OCI-LY3 (cell line): ENCODE measurements around the gene PRDM1.

Experiments
- H2AFZ ChIP-seq: fragments of 200-600, 300-600 bp; shearing (Covaris generic); 2 replicates; pipeline ENCODE4 v1.6.0; 2014; ENCODE audit warnings: antibody characterized with exemption, low read depth, low read length
- H3K27ac ChIP-seq: fragments of 200-600, 300-600 bp; sonication (generic); 2 replicates; pipeline ENCODE4 v1.5.1; 2014; ENCODE audit warnings: mild to moderate bottlenecking, low read length, moderate library complexity, mixed read lengths
- H3K27me3 ChIP-seq: fragments of 200-600, 300-600 bp; sonication (generic); 2 replicates; pipeline ENCODE4 v1.6.1; 2014; ENCODE audit warnings: low read depth, low read length, mixed read lengths
- H3K36me3 ChIP-seq: fragments of 200-600, 300-600 bp; sonication (generic); replicated peaks from 2 replicates; pipeline ENCODE3; 2014; ENCODE audit warnings: low read depth, low read length, mixed read lengths
- H3K4me1 ChIP-seq: fragments of 300-600, 200-600 bp; sonication (generic); 2 replicates; pipeline ENCODE4 v1.6.1; 2014; ENCODE audit warnings: low read length, mixed read lengths
- H3K4me2 ChIP-seq: fragments of 200-600, 300-600 bp; sonication (generic); 2 replicates; pipeline ENCODE4 v1.6.1; 2014; ENCODE audit warnings: low read length, mixed read lengths
- H3K4me3 ChIP-seq: fragments of 300-600, 200-600 bp; sonication (generic); 2 replicates; pipeline ENCODE4 v1.5.1; 2014; ENCODE audit warnings: antibody characterized with exemption, mild to moderate bottlenecking, low read length, moderate library complexity
- H3K79me2 ChIP-seq: fragments of 300-600, 200-600 bp; shearing (Covaris generic); 2 replicates; pipeline ENCODE4 v1.6.1; 2014; ENCODE audit warnings: mild to moderate bottlenecking, low read length, mixed read lengths
- H3K9ac ChIP-seq: fragments of 300-600, 200-600 bp; shearing (Covaris generic); 2 replicates; pipeline ENCODE4 v1.6.0; 2014; ENCODE audit warnings: mild to moderate bottlenecking, low read length, moderate library complexity
- H3K9me3 ChIP-seq: fragments of 200-600, 300-600 bp; shearing (Covaris generic); 2 replicates; pipeline ENCODE4 v1.6.1; 2014; ENCODE audit warnings: low read length, mixed read lengths; ENCODE audit not compliant: insufficient read depth
- H4K20me1 ChIP-seq: fragments of 200-600, 300-600 bp; sonication (generic); 2 replicates; pipeline ENCODE4 v1.6.1; 2016; ENCODE audit warnings: low read length, mixed read lengths; ENCODE audit not compliant: insufficient read depth
- CTCF ChIP-seq: fragments of 200-600, 300-600 bp; sonication (generic); IDR thresholded peaks from 2 replicates; pipeline ENCODE4 v1.5.1; 2014; ENCODE audit warnings: antibody characterized with exemption, low read length, low read depth
- EZH2phosphoT487 ChIP-seq: fragments of 200-600 bp; shearing (Covaris generic); IDR thresholded peaks from 2 replicates; pipeline ENCODE4 v1.6.1; 2018; ENCODE audit warnings: antibody characterized with exemption, mixed run types, low read depth

Gene PRDM1

GRCh38 chr6:106125925-106126435 lies 39.8 kb downstream of the PRDM1 start:
- H3K27ac ChIP-seq = peak overlapping the region; percentile 49
- peak overlapping the region; percentile 84 for H2AFZ ChIP-seq
- H3K4me2 ChIP-seq = peak overlapping the region; percentile 79
- H3K27me3 ChIP-seq = no peaks in the 10 kb centered on the region
- H3K36me3 ChIP-seq = no peaks in the 10 kb centered on the region
- H3K9me3 ChIP-seq = no peaks in the 10 kb centered on the region
- H3K79me2 ChIP-seq = no peaks in the 10 kb centered on the region
- no peaks in the 10 kb centered on the region for H4K20me1 ChIP-seq
- peak overlapping the region; percentile 67 for H3K4me3 ChIP-seq
- peak overlapping the region; percentile 58 for H3K9ac ChIP-seq
- TF ChIP-seq CTCF (no peak), EZH2phosphoT487 (no peak)
- H3K4me1 ChIP-seq = peaks cover 57% of the 10 kb centered on the region

DNA sequence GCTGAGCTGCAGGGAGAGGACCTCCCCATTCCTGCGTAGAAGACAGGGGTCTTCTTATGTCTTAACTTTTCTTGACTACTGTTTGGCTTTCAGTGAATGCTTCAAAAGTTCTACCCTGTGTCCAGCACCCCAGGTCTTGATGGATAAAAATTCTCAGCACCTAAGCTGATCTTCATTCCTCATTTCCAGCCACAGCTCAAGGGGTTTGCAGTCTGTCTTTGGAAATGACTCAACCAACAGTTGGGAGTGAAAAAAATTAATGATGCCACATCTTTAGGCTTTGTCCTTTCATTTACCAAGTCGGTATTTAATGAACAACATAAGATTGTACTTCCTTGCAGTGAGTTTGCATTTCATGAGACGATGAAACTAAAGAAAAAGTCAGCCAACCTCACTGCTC lies 40.3 kb downstream of the PRDM1 start:
- Histone ChIP-seq H3K4me1 (peaks cover 57% of the 10 kb centered on the region), H4K20me1 (no peaks in the 10 kb centered on the region), H3K27me3 (no peaks in the 10 kb centered on the region), H3K9me3 (no peaks in the 10 kb centered on the region), H3K27ac (peak overlapping the region; percentile 49), H2AFZ (peak overlapping the region; percentile 84), H3K4me2 (peak overlapping the region; percentile 79), H3K36me3 (no peaks in the 10 kb centered on the region), H3K9ac (peak overlapping the region; percentile 58), H3K79me2 (no peaks in the 10 kb centered on the region), H3K4me3 (peak overlapping the region; percentile 67)
- no peak for TF ChIP-seq CTCF
- TF ChIP-seq EZH2phosphoT487 = no peak

- no peaks in the 10 kb centered on the region for H4K20me1 ChIP-seq
- no peaks in the 10 kb centered on the region for H3K27me3 ChIP-seq
- no peak for TF ChIP-seq CTCF
- TF ChIP-seq EZH2phosphoT487 = no peak
- no peaks in the 10 kb centered on the region for H3K36me3 ChIP-seq
- peaks cover 43% of the 10 kb centered on the region for H3K4me1 ChIP-seq
- H3K4me3 ChIP-seq = no peak overlapping the region
- no peak overlapping the region for H2AFZ ChIP-seq
- no peaks in the 10 kb centered on the region for H3K9me3 ChIP-seq
- no peak overlapping the region for H3K9ac ChIP-seq
- H3K27ac ChIP-seq = no peak overlapping the region
- no peaks in the 10 kb centered on the region for H3K79me2 ChIP-seq
- H3K4me2 ChIP-seq = peak overlapping the region; percentile 49
Observed at GRCh38 chr6:106128981-106129781, 43.0 kb downstream of the PRDM1 start.

DNA sequence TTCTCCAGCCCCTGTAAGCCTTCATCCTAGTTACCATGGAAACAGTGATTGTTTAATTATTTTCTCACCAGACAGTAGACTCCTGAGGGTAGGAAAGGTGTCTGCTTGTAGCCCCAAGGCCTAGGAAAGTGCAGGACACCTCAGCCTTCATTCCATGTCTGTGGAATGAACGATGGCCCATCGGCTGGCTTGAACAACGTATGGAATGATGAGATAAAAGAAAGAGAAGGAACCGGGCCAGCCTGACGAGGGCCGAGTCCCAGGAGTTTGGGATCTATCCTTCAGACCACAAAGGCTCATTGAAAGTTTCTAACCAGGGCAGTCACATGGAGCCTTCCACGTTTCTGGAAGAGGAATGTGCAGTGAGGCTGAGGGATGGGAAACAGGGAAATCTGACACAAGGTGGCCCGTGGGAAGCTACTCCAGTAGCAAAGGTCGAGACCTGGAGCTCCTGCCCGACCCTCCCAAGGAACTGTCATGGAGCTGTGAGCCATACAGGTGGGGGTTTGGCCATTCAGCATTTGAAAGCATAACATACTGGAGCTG lies 46.1 kb downstream of the PRDM1 start:
- H3K4me2 ChIP-seq = no peak overlapping the region
- no peaks in the 10 kb centered on the region for H4K20me1 ChIP-seq
- H3K79me2 ChIP-seq = no peaks in the 10 kb centered on the region
- no peak overlapping the region for H3K4me3 ChIP-seq
- TF ChIP-seq CTCF = no peak
- H3K4me1 ChIP-seq = peaks cover 21% of the 10 kb centered on the region
- no peaks in the 10 kb centered on the region for H3K36me3 ChIP-seq
- no peak overlapping the region for H3K27ac ChIP-seq
- no peaks in the 10 kb centered on the region for H3K27me3 ChIP-seq
- no peak overlapping the region for H3K9ac ChIP-seq
- H2AFZ ChIP-seq = no peak overlapping the region
- H3K9me3 ChIP-seq = no peaks in the 10 kb centered on the region
